ENCODE data around the gene GPAM.

Gene GPAM

DNA sequence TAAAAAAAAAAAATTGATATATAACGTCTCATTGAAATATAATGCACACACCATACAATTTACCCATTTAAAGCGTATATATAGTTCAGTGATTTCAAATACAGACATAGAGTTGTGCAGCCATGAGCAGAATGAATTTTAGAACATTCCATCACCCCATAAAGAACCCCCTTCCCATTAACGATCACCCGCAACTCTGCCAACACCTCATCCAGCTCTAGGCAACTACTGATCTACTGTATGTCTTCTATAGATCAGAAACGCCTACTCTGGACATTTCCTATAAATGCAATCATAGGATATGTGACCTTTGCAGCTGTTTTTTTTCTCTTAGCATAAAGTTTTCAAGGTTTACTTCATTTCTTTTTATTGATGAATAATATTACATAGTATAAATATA lies 33.4 kb upstream of the GPAM start:
- no peak overlapping the region for H3K4me2 ChIP-seq (ENCODE audit: low read depth, low read length)
- H3K27me3 ChIP-seq (replicated peaks; ENCODE audit: insufficient read depth, low read length) = no peaks in the 10 kb centered on the region
- H3K4me3 ChIP-seq (ENCODE audit: low read length) = no peak overlapping the region
- no peaks in the 10 kb centered on the region for H3F3A ChIP-seq (ENCODE audit: insufficient read depth, low read length)
- H3K9ac ChIP-seq (ENCODE audit: low read length) = no peak overlapping the region
- no peaks in the 10 kb centered on the region for H3K4me1 ChIP-seq (ENCODE audit: low read length)
- no peaks in the 10 kb centered on the region for H3K9me3 ChIP-seq (replicated peaks; ENCODE audit: insufficient read depth, low read length)
- no peaks in the 10 kb centered on the region for H3K36me3 ChIP-seq (replicated peaks; ENCODE audit: insufficient read depth, low read length)
- TF ChIP-seq, protein P1, sequence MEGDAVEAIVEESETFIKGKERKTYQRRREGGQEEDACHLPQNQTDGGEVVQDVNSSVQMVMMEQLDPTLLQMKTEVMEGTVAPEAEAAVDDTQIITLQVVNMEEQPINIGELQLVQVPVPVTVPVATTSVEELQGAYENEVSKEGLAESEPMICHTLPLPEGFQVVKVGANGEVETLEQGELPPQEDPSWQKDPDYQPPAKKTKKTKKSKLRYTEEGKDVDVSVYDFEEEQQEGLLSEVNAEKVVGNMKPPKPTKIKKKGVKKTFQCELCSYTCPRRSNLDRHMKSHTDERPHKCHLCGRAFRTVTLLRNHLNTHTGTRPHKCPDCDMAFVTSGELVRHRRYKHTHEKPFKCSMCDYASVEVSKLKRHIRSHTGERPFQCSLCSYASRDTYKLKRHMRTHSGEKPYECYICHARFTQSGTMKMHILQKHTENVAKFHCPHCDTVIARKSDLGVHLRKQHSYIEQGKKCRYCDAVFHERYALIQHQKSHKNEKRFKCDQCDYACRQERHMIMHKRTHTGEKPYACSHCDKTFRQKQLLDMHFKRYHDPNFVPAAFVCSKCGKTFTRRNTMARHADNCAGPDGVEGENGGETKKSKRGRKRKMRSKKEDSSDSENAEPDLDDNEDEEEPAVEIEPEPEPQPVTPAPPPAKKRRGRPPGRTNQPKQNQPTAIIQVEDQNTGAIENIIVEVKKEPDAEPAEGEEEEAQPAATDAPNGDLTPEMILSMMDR (IDR thresholded peaks at IDR 0.05; ENCODE audit: low read length) = no peak
- no peak for TF ChIP-seq EZH2 (optimal IDR thresholded peaks at IDR 0.05; ENCODE audit: low read depth, low read length)
- H3K9me2 ChIP-seq (replicated peaks; ENCODE audit: insufficient read depth, low read length) = no peaks in the 10 kb centered on the region
- H3K79me2 ChIP-seq (ENCODE audit: low read length) = no peaks in the 10 kb centered on the region
- no peak for DNase-seq
- no peak overlapping the region for H3K27ac ChIP-seq (ENCODE audit: low read length)
- no peaks in the 10 kb centered on the region for H4K20me1 ChIP-seq (ENCODE audit: insufficient read depth, low read length)
- no peak overlapping the region for H2AFZ ChIP-seq (ENCODE audit: low read length)

GRCh38 chr10:112216151-112216550 lies 32.6 kb upstream of the GPAM start:
- DNase-seq = no peak
- H3K9ac ChIP-seq (ENCODE audit: low read length) = no peak overlapping the region
- no peaks in the 10 kb centered on the region for H4K20me1 ChIP-seq (ENCODE audit: insufficient read depth, low read length)
- H3K9me2 ChIP-seq (replicated peaks; ENCODE audit: insufficient read depth, low read length) = no peaks in the 10 kb centered on the region
- H3K79me2 ChIP-seq (ENCODE audit: low read length) = no peaks in the 10 kb centered on the region
- H3K36me3 ChIP-seq (replicated peaks; ENCODE audit: insufficient read depth, low read length) = no peaks in the 10 kb centered on the region
- no peak overlapping the region for H3K4me2 ChIP-seq (ENCODE audit: low read depth, low read length)
- H3K27ac ChIP-seq (ENCODE audit: low read length) = no peak overlapping the region
- H3K27me3 ChIP-seq (replicated peaks; ENCODE audit: insufficient read depth, low read length) = no peaks in the 10 kb centered on the region
- H3K9me3 ChIP-seq (replicated peaks; ENCODE audit: insufficient read depth, low read length) = no peaks in the 10 kb centered on the region
- no peaks in the 10 kb centered on the region for H3K4me1 ChIP-seq (ENCODE audit: low read length)
- no peak for TF ChIP-seq EZH2 (optimal IDR thresholded peaks at IDR 0.05; ENCODE audit: low read depth, low read length)
- no peak for TF ChIP-seq EZH2phosphoT487 (IDR thresholded peaks at IDR 0.05; ENCODE audit: low read length)
- TF ChIP-seq, protein P1 (IDR thresholded peaks at IDR 0.05; ENCODE audit: low read length) = no peak
- H3F3A ChIP-seq (ENCODE audit: insufficient read depth, low read length) = no peaks in the 10 kb centered on the region
- no peak overlapping the region for H3K4me3 ChIP-seq (ENCODE audit: low read length)
- no peak overlapping the region for H2AFZ ChIP-seq (ENCODE audit: low read length)

- Histone ChIP-seq H3K36me3 (replicated peaks; ENCODE audit: insufficient read depth, low read length) (no peaks in the 10 kb centered on the region), H3K27me3 (replicated peaks; ENCODE audit: insufficient read depth, low read length) (no peaks in the 10 kb centered on the region), H3K9me3 (replicated peaks; ENCODE audit: insufficient read depth, low read length) (no peaks in the 10 kb centered on the region), H3F3A (ENCODE audit: insufficient read depth, low read length) (no peaks in the 10 kb centered on the region), H2AFZ (ENCODE audit: low read length) (no peak overlapping the region), H4K20me1 (ENCODE audit: insufficient read depth, low read length) (no peaks in the 10 kb centered on the region), H3K4me1 (ENCODE audit: low read length) (no peaks in the 10 kb centered on the region), H3K27ac (ENCODE audit: low read length) (no peak overlapping the region), H3K9ac (ENCODE audit: low read length) (no peak overlapping the region), H3K9me2 (replicated peaks; ENCODE audit: insufficient read depth, low read length) (no peaks in the 10 kb centered on the region), H3K4me3 (ENCODE audit: low read length) (no peak overlapping the region), H3K4me2 (ENCODE audit: low read depth, low read length) (no peak overlapping the region), H3K79me2 (ENCODE audit: low read length) (no peaks in the 10 kb centered on the region)
- DNase-seq = no peak
- TF ChIP-seq EZH2 (optimal IDR thresholded peaks at IDR 0.05; ENCODE audit: low read depth, low read length) (no peak), EZH2phosphoT487 (IDR thresholded peaks at IDR 0.05; ENCODE audit: low read length) (no peak)
- TF ChIP-seq, protein P1 (IDR thresholded peaks at IDR 0.05; ENCODE audit: low read length) = no peak
These were observed 31.8 kb upstream of the GPAM start for GRCh38 chr10:112215342-112215774.

Measured in MM.1S (cell line).